ENCODE measurements around the gene UTP4.

DNA sequence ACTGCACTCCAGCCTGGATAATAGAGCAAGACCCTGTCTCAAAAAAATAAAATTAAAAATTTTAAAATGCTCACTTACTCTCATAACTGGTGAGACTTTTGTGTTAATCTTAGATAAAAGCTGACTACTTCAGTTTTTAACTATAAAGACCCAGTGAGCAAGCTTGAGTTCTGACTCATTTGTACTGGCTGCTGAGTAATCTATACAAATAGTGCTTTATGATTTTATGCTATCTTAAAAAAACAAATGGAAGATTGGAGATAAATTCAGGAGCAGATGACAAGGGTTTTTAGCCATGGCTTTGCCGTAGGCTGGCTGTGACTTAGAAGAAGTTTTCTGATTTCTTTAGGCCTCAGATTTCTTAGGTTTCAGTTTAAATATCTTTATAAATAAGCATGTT is 85.0 kb downstream of the UTP4 start:
- TF ChIP-seq, protein P1, sequence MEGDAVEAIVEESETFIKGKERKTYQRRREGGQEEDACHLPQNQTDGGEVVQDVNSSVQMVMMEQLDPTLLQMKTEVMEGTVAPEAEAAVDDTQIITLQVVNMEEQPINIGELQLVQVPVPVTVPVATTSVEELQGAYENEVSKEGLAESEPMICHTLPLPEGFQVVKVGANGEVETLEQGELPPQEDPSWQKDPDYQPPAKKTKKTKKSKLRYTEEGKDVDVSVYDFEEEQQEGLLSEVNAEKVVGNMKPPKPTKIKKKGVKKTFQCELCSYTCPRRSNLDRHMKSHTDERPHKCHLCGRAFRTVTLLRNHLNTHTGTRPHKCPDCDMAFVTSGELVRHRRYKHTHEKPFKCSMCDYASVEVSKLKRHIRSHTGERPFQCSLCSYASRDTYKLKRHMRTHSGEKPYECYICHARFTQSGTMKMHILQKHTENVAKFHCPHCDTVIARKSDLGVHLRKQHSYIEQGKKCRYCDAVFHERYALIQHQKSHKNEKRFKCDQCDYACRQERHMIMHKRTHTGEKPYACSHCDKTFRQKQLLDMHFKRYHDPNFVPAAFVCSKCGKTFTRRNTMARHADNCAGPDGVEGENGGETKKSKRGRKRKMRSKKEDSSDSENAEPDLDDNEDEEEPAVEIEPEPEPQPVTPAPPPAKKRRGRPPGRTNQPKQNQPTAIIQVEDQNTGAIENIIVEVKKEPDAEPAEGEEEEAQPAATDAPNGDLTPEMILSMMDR (IDR thresholded peaks at IDR 0.05) = no peak
- TF ChIP-seq POLR2A (IDR thresholded peaks at IDR 0.05) = no peak
